H1 (cell line): ENCODE data around the gene CCDC28B. TPM values are rescaled to one million over a fixed set of nuclear protein-coding genes. Genes with fewer than 3 reads are reported as not detected.

ENCODE experiments used
- ASH2L ChIP-seq: fragments of 200-600, 300-600 bp; sonication (generic); IDR thresholded peaks from one replicate; pipeline ENCODE4 v1.7.1; 2017; ENCODE audit warnings: low read length
- BACH1 ChIP-seq: IDR thresholded peaks from 2 replicates; pipeline ENCODE4 v1.6.1; 2012; ENCODE audit warnings: low read length, improper control_type of control experiment
- BCL11A ChIP-seq, 2 experiments: IDR thresholded peaks; one replicate each; pipeline ENCODE4 v1.6.1; 2011; ENCODE audit warnings: low read depth in 2 of 2, low read length in 2 of 2, mild to moderate bottlenecking in 2 of 2
- CEBPB ChIP-seq: IDR thresholded peaks from 2 replicates; pipeline ENCODE4 v1.6.1; 2012; ENCODE audit warnings: low read depth, low read length
- CREB1 ChIP-seq: IDR thresholded peaks from 2 replicates; pipeline ENCODE4 v1.6.1; 2012; ENCODE audit warnings: inconsistent platforms
- CTBP2 ChIP-seq: IDR thresholded peaks from 2 replicates; pipeline ENCODE4 v1.7.0; 2011; ENCODE audit warnings: borderline replicate concordance, mild to moderate bottlenecking, moderate library complexity, mixed read lengths, low read length; ENCODE audit not compliant: insufficient read depth, insufficient read length
- CTCF ChIP-seq, 3 experiments: IDR thresholded peaks; 1 replicate in 2 of 3; 2 replicates in 1 of 3; pipeline versions ENCODE4 v1.5.1 to v1.6.1; 2011; ENCODE audit warnings: low read length in 3 of 3, mild to moderate bottlenecking in 3 of 3, inconsistent platforms in 2 of 3, low read depth in 1 of 3, moderate library complexity in 1 of 3; ENCODE audit not compliant: insufficient read depth in 1 of 3; ENCODE audit errors: control extremely low read depth in 1 of 3
- GABPA ChIP-seq: IDR thresholded peaks from 2 replicates; pipeline ENCODE4 v1.6.1; 2011; ENCODE audit warnings: mild to moderate bottlenecking, low read length, moderate library complexity, borderline replicate concordance; ENCODE audit not compliant: insufficient read depth
- GTF2F1 ChIP-seq: IDR thresholded peaks from 2 replicates; pipeline ENCODE4 v1.6.1; 2012; ENCODE audit warnings: low read depth, low read length, improper control_type of control experiment, borderline replicate concordance
- KDM4A ChIP-seq: IDR thresholded peaks from one replicate; pipeline ENCODE4 v1.7.1; 2012; ENCODE audit warnings: low read depth, mild to moderate bottlenecking, moderate library complexity, low read length, inconsistent platforms; ENCODE audit not compliant: severe bottlenecking
- MAFK ChIP-seq: IDR thresholded peaks from 2 replicates; pipeline ENCODE4 v1.6.1; 2012; ENCODE audit warnings: low read depth, mild to moderate bottlenecking, improper control_type of control experiment, low read length
- NANOG ChIP-seq: IDR thresholded peaks from 2 replicates; pipeline ENCODE4 v1.6.1; 2011; ENCODE audit warnings: low read length, low read depth, mild to moderate bottlenecking, inconsistent platforms; ENCODE audit not compliant: insufficient read depth, poor library complexity, severe bottlenecking
- PHF8 ChIP-seq: fragments of 200-600 bp; sonication (generic); conservative IDR thresholded peaks from 2 replicates; pipeline ENCODE4 v1.7.1; 2012; ENCODE audit warnings: low read depth, mild to moderate bottlenecking, inconsistent platforms, low read length, moderate library complexity
- RAD21 ChIP-seq, 2 experiments: IDR thresholded peaks in 1 of 2; conservative IDR thresholded peaks in 1 of 2; 2 replicates each; pipeline ENCODE4 v1.6.1; 2011; ENCODE audit warnings: low read depth in 2 of 2, low read length in 2 of 2, improper control_type of control experiment in 1 of 2, inconsistent platforms in 1 of 2, mild to moderate bottlenecking in 1 of 2, moderate library complexity in 1 of 2
- SUZ12 ChIP-seq: fragments of 200-600 bp; sonication (generic); IDR thresholded peaks from 2 replicates; pipeline ENCODE4 v1.6.1; 2012; ENCODE audit warnings: mild to moderate bottlenecking, inconsistent platforms, low read length, moderate library complexity, mixed read lengths
- TEAD4 ChIP-seq: IDR thresholded peaks from 2 replicates; pipeline ENCODE4 v1.6.1; 2012; ENCODE audit warnings: low read depth, low read length, inconsistent platforms, mixed read lengths
- polyA plus RNA-seq, 7 experiments: library from polyadenylated mRNA; depleted of rRNA in 3 of 7; stranded (reverse) in 5 of 7; unstranded in 2 of 7; fragments of >200 nt in 5 of 7; fragments of 200-250 nt in 2 of 7; gene quantifications; 1 replicate in 5 of 7; 2 replicates in 1 of 7; 4 replicates in 1 of 7; pipeline versions ENCODE4 v1.2.1 to v1.2.3, GENCODE V29; 2011 to 2013; ENCODE audit warnings: missing spikeins in 2 of 7, mixed read lengths in 2 of 7
- total RNA-seq: library from RNA; stranded (reverse); fragmentation: NEBNext Ultra II Directional; extraction: Animal tissue kit (Norgen Biotek cat#: 25700); gene quantifications from 2 replicates; pipeline ENCODE4 v1.2.1, GENCODE V29; 2021

The CCDC28B gene
- total and polyA plus RNA-seq, 2 of the 8 experiments (the other 6 are each of a cell fraction or from before 2014, with no cell fraction given) = 16.7 to 17.1 TPM

- TF ChIP-seq CTBP2 (no peak), GTF2F1 (no peak), NANOG (no peak), BCL11A (IDR thresholded peaks at IDR 0.05; ENCODE audit: low read depth in 2 of 2, low read length in 2 of 2) (no peak), PHF8 (no peak), CTCF (IDR thresholded peaks at IDR 0.05; ENCODE audit: control extremely low read depth in 1 of 3, insufficient read depth in 1 of 3, low read depth in 1 of 3, low read length in 3 of 3) (peak in 1 of 3 experiments; percentile 31; a peak in 1 of 4 replicates), CEBPB (no peak), TEAD4 (no peak), BACH1 (no peak), ASH2L (peak; percentile 9), SUZ12 (no peak), RAD21 (IDR thresholded peaks at IDR 0.05 in 1 of 2, conservative IDR thresholded peaks at IDR 0.05 in 1 of 2; ENCODE audit: low read depth in 2 of 2, low read length in 2 of 2) (peak; percentile 17 to 32; a peak in 2 of 4 replicates), GABPA (no peak), MAFK (no peak), CREB1 (no peak), KDM4A (no peak)
Measured at GRCh38 chr1:32201011-32201855, 838 bp downstream of the CCDC28B start (continued).
